DMS114 treated with DMSO at 0.1 percent for 48 hours (cell line): ENCODE measurements around the gene KRT9.
"Not testable (repeated sequence)": the region's sequence is repeated elsewhere in the genome, so short reads cannot be mapped to it uniquely, and the experiment has no call there.

ENCODE experiments used
- DNase-seq: peaks from one replicate; lab custom pipeline; 2025; ENCODE audit not compliant: unreplicated experiment; lab: John Stamatoyannopoulos, UW

Gene KRT9

DNA sequence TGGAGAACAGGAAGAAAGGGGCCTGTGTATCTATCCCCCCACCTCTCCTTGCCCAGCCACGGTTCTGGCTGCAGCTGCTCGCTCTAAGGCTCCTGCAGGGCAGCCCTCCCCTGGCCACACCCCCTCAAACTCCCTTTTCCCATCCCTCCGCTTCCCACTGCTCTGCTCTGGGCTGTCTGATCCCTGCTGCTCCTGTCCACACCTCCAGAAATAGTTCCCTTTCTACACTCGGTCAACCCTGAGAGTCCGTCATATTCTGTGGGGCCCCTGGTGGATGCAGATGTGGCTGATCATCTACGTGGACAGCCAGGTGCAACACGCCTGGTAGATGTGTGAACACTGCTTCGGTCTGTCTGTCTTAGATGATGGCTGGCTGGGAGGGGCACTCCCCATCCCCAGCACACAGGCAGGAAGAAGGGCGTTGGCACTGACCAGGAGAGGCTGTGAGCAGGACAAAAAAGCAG, 24.4 kb downstream of the KRT9 start:
- no peak for DNase-seq

- DNase-seq, result no peak
Measured at GRCh38 chr17:41546819-41547218, 25.0 kb downstream of the KRT9 start.

- no peak for DNase-seq
Measured at GRCh38 chr17:41545829-41546410, 25.9 kb downstream of the KRT9 start.

DNA sequence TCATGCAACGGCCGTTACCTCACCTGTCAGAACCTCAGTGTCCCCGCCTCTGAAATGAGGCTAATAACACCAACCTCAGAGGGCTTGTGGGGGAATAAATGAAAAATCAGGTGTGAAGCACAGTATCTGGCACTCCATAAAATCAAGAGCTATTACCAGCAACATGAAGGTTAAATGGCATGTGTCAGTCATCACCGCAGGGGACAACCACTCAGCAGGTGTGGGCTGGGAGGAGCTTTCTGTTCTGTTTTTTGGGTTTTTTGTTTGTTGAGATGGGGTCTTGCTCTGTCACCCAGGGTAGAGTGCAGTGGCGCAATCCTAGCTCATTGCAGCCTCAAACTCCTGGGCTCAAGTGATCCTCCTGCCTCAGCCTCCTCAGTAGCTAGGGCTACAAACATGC, 26.9 kb downstream of the KRT9 start:
- DNase-seq, result no peak

- no peak for DNase-seq
Measured at GRCh38 chr17:41544491-41544892, 27.4 kb downstream of the KRT9 start.

DNA sequence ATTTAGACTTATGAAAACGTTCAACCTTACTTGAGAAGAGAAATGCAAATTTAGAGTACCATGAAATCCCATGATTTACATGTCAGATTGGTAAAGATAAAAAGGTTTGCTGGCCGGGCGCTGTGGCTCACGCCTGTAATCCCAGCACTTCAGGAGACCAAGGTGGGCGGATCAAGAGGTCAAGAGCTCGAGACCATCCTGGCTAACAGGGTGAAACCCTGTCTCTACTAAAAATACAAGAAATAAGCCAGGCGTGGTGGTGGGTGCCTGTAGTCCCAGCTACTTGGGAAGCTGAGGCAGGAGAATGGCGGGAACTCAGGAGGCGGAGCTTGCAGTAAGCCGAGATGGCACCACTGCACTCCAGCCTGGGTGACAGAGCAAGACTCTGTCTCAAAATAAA, 29.1 kb downstream of the KRT9 start:
- DNase-seq, result not testable (repeated sequence)

- no peak for DNase-seq
Measured at GRCh38 chr17:41542357-41542756, 29.5 kb downstream of the KRT9 start.

- no peak for DNase-seq
Measured at GRCh38 chr17:41540921-41541625, 30.8 kb downstream of the KRT9 start.

- DNase-seq, result no peak
Measured at GRCh38 chr17:41539979-41540701, 31.7 kb downstream of the KRT9 start.

DNA sequence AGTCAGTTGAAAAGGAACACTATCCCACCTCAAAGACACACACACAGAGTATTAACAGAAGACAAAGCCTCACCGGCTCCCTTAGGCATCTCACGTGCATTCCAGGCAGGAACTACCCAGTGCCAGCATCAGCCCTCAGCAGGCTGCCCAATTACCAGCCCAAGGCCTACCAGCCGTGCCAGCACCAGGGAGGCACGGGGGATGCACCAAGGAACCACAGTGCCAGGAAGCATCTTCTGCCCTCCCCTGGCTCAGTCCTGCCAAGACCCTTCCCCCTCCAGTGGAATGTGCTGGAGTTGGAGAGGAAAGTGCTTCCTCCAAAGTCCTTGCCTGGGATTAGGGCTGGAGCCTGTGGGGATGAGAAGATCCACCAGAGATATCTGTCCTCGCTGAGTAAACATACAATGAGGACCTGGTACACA, 32.8 kb downstream of the KRT9 start:
- no peak for DNase-seq

- DNase-seq, result no peak
Measured at GRCh38 chr17:41538565-41538991, 33.3 kb downstream of the KRT9 start.

DNA sequence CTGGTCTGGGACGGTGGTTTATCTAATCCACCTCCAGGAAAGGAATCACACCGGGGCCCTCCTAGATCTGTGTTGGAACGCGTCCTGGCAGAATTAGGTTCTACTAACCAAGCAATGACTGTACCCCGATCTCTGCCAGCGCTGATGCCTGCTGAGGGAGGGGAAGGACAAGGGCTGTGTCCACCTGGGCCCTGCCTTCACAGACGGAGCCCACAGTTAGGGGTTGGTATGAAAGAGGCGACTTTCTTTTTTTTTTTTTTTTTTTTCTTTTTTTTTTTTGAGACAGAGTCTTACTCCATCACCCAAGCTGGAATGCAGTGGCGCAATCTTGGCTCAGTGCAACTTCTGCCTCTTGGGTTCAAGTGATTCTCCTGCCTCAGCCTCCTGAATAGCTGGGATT, 33.9 kb downstream of the KRT9 start:
- DNase-seq, result no peak

GRCh38 chr17:41537614-41537954, 34.3 kb downstream of the KRT9 start:
- DNase-seq, result no peak

DNA sequence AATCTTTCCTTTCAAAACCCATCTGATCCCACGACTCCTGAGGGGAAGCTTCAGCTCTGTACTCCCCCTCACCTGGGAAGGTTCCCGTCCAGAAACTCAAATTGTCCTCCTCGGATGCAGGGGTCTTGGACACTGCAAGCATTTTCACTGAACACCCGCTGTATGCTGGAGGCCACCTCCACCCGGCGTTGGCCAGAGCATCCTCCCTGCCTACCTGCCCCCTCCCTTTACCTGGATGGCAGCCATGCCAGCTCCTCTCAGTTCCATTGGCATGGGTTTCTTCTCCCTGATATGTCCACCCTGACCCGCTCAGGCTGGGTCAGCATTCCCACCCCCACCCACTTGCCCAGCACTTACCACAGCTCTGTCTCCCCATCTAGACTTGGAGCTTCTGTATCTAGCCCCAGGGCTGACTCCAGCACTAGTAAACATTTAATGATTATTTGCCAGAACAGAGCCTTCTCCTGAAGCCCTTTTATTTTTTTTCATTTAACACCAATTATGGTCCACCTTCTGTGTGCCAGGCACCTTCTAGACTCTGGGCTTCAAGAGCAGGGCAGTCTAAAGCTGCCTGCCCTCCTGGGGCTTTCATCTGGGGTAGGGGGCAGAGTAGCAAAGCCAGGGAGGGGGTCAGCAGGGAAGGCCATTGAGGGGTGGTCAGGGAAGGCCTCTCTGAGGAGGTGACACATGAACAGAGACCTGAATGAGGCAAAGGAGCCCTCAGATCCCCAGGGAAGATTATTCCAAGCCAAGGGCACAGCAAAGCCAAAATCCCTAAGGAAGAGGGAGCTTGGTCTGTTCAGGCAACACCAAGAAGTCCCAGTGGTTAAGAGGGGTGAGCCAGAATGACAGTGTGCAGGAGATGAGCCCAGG, 34.9 kb downstream of the KRT9 start:
- no peak for DNase-seq

- no peak for DNase-seq
Measured at GRCh38 chr17:41535764-41536481, 35.9 kb downstream of the KRT9 start.

- no peak for DNase-seq
Measured at GRCh38 chr17:41534899-41535546, 36.8 kb downstream of the KRT9 start.

GRCh38 chr17:41533613-41534012, 38.2 kb downstream of the KRT9 start:
- no peak for DNase-seq

GRCh38 chr17:41532947-41533570, 38.8 kb downstream of the KRT9 start:
- DNase-seq, result no peak

DNA sequence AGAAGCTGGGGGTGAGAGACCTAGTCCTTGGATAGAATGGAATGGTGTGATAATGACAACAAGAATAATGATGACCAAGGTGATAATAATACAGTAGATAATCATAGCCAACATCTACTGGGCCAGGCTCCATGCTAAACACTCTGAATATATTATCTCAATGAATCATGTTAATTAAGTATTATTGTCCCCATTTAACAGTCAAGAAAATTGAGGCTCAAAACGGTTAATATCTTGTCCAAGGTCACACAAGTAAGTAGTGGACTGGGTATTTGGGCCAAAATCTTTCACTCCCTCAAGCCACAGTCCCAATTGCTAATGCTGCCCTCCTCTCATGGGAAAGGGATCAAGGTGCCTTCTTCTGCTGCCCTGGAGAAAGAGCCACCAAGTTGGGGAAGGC, 39.9 kb downstream of the KRT9 start:
- DNase-seq, result no peak
